ENCODE results near the gene TRPM3.

TRPM3 gene

GRCh38 chr9:70535546-70536323 is 585.7 kb downstream of the TRPM3 start:
- Histone ChIP-seq H4K20me1 (ENCODE audit: insufficient read depth) (no peaks in the 10 kb centered on the region), H3K9ac (no peak overlapping the region), H3K27ac (no peak overlapping the region), H3K79me2 (ENCODE audit: insufficient read depth, low read depth) (no peaks in the 10 kb centered on the region), H3K4me2 (no peak overlapping the region), H2AFZ (ENCODE audit: low read depth) (no peak overlapping the region), H3K4me1 (ENCODE audit: low read depth, poor library complexity, severe bottlenecking) (no peaks in the 10 kb centered on the region), H3K36me3 (ENCODE audit: insufficient read depth) (no peaks in the 10 kb centered on the region), H3K27me3 (ENCODE audit: insufficient read depth, low read depth) (no peaks in the 10 kb centered on the region), H3K4me3 (IDR thresholded peaks at IDR 0.05; ENCODE audit: insufficient read depth, low read depth, low read length) (no peak overlapping the region)
- TF ChIP-seq CTCF (conservative IDR thresholded peaks at IDR 0.05; ENCODE audit: low read depth, low read length): no peak

GRCh38 chr9:70534471-70534870 is 587.0 kb downstream of the TRPM3 start:
- Histone ChIP-seq H3K4me3 (IDR thresholded peaks at IDR 0.05; ENCODE audit: insufficient read depth, low read depth, low read length) (no peak overlapping the region), H3K9ac (no peak overlapping the region), H3K4me2 (no peak overlapping the region), H3K27me3 (ENCODE audit: insufficient read depth, low read depth) (no peaks in the 10 kb centered on the region), H3K79me2 (ENCODE audit: insufficient read depth, low read depth) (no peaks in the 10 kb centered on the region), H2AFZ (ENCODE audit: low read depth) (no peak overlapping the region), H3K27ac (no peak overlapping the region), H4K20me1 (ENCODE audit: insufficient read depth) (no peaks in the 10 kb centered on the region), H3K4me1 (ENCODE audit: low read depth, poor library complexity, severe bottlenecking) (no peaks in the 10 kb centered on the region), H3K36me3 (ENCODE audit: insufficient read depth) (no peaks in the 10 kb centered on the region)
- TF ChIP-seq CTCF (conservative IDR thresholded peaks at IDR 0.05; ENCODE audit: low read depth, low read length): no peak

- no peak overlapping the region for H3K9ac ChIP-seq
- no peaks in the 10 kb centered on the region for H4K20me1 ChIP-seq (ENCODE audit: insufficient read depth)
- no peak overlapping the region for H2AFZ ChIP-seq (ENCODE audit: low read depth)
- H3K36me3 ChIP-seq (ENCODE audit: insufficient read depth): no peaks in the 10 kb centered on the region
- no peak overlapping the region for H3K27ac ChIP-seq
- H3K4me2 ChIP-seq: no peak overlapping the region
- no peak overlapping the region for H3K4me3 ChIP-seq (IDR thresholded peaks at IDR 0.05; ENCODE audit: insufficient read depth, low read depth, low read length)
- TF ChIP-seq CTCF (conservative IDR thresholded peaks at IDR 0.05; ENCODE audit: low read depth, low read length): no peak
- H3K27me3 ChIP-seq (ENCODE audit: insufficient read depth, low read depth): no peaks in the 10 kb centered on the region
- no peaks in the 10 kb centered on the region for H3K79me2 ChIP-seq (ENCODE audit: insufficient read depth, low read depth)
- H3K4me1 ChIP-seq (ENCODE audit: low read depth, poor library complexity, severe bottlenecking): no peaks in the 10 kb centered on the region
These were observed 587.4 kb downstream of the TRPM3 start for GRCh38 chr9:70534061-70534460.

GRCh38 chr9:70533492-70533891 is 587.9 kb downstream of the TRPM3 start:
- no peak for TF ChIP-seq CTCF (conservative IDR thresholded peaks at IDR 0.05; ENCODE audit: low read depth, low read length)
- no peak overlapping the region for H3K4me3 ChIP-seq (IDR thresholded peaks at IDR 0.05; ENCODE audit: insufficient read depth, low read depth, low read length)
- H3K27me3 ChIP-seq (ENCODE audit: insufficient read depth, low read depth): no peaks in the 10 kb centered on the region
- H3K36me3 ChIP-seq (ENCODE audit: insufficient read depth): no peaks in the 10 kb centered on the region
- H3K27ac ChIP-seq: no peak overlapping the region
- no peak overlapping the region for H3K4me2 ChIP-seq
- no peaks in the 10 kb centered on the region for H3K79me2 ChIP-seq (ENCODE audit: insufficient read depth, low read depth)
- H3K4me1 ChIP-seq (ENCODE audit: low read depth, poor library complexity, severe bottlenecking): no peaks in the 10 kb centered on the region
- H3K9ac ChIP-seq: no peak overlapping the region
- no peak overlapping the region for H2AFZ ChIP-seq (ENCODE audit: low read depth)
- no peaks in the 10 kb centered on the region for H4K20me1 ChIP-seq (ENCODE audit: insufficient read depth)

Measured in KMS-11 (cell line).